Measurements from ENCODE around the gene RNF32. TPM values are rescaled to one million over a fixed set of nuclear protein-coding genes. Genes with fewer than 3 reads are reported as not detected.

The RNF32 gene
- total RNA-seq, 4 donors from 2014 or later: 0.29 to 1.1 (median 0.83) TPM; not detected in 1

- Histone ChIP-seq H3K4me1 (no peaks in the 10 kb centered on the region), H3K27ac (replicated peaks in 1 of 4) (no peak overlapping the region), H3K27me3 (peaks cover 0 to 48% (median 0%) of the 10 kb centered on the region in 4 donors), H3K4me3 (no peak overlapping the region), H3K9me3 (no peaks in the 10 kb centered on the region), H3K36me3 (no peaks in the 10 kb centered on the region)
- intact Hi-C loops (cut with DNase I): no loop called here
- DNase-seq (ENCODE audit: extremely low spot score): no peak
- 77% methylated on average over 6 of the region's 6 CpGs for WGBS
- TF ChIP-seq POLR2AphosphoS5 (IDR thresholded peaks at IDR 0.05) (no peak), CTCF (IDR thresholded peaks at IDR 0.05) (no peak), POLR2A (IDR thresholded peaks at IDR 0.05; ENCODE audit: low read depth) (no peak), EP300 (IDR thresholded peaks at IDR 0.05) (no peak)
Measured at GRCh38 chr7:156655251-156655650, 14.7 kb downstream of the RNF32 start.

- intact Hi-C loops (cut with DNase I): no loop called here
- no peak for DNase-seq (ENCODE audit: extremely low spot score)
- Histone ChIP-seq H3K4me1 (no peaks in the 10 kb centered on the region), H3K27ac (replicated peaks in 1 of 4) (no peak overlapping the region), H3K9me3 (no peaks in the 10 kb centered on the region), H3K4me3 (no peak overlapping the region), H3K27me3 (peaks cover 0 to 41% (median 0%) of the 10 kb centered on the region in 4 donors), H3K36me3 (no peaks in the 10 kb centered on the region)
- TF ChIP-seq POLR2A (IDR thresholded peaks at IDR 0.05; ENCODE audit: low read depth) (no peak), EP300 (IDR thresholded peaks at IDR 0.05) (no peak), POLR2AphosphoS5 (IDR thresholded peaks at IDR 0.05) (no peak), CTCF (IDR thresholded peaks at IDR 0.05) (no peak)
- WGBS: 86% methylated on average over 4 of the region's 4 CpGs
Measured at GRCh38 chr7:156655983-156656382, 15.4 kb downstream of the RNF32 start.

GRCh38 chr7:156656598-156656997 is 16.0 kb downstream of the RNF32 start:
- no peaks in the 10 kb centered on the region for H3K9me3 ChIP-seq
- peaks cover 0 to 36% (median 0%) of the 10 kb centered on the region in 4 donors for H3K27me3 ChIP-seq
- no peak for DNase-seq (ENCODE audit: extremely low spot score)
- no peaks in the 10 kb centered on the region for H3K36me3 ChIP-seq
- no peak overlapping the region for H3K4me3 ChIP-seq
- H3K27ac ChIP-seq (replicated peaks in 1 of 4): no peak overlapping the region
- intact Hi-C loops (cut with DNase I): no loop called here
- H3K4me1 ChIP-seq: no peaks in the 10 kb centered on the region
- 57% methylated on average over 7 of the region's 7 CpGs for WGBS
- no peak for TF ChIP-seq CTCF (IDR thresholded peaks at IDR 0.05)
- TF ChIP-seq POLR2A (IDR thresholded peaks at IDR 0.05; ENCODE audit: low read depth): no peak
- no peak for TF ChIP-seq POLR2AphosphoS5 (IDR thresholded peaks at IDR 0.05)
- TF ChIP-seq EP300 (IDR thresholded peaks at IDR 0.05): no peak

- no peak overlapping the region for H3K27ac ChIP-seq (replicated peaks in 1 of 4)
- no peak for DNase-seq (ENCODE audit: extremely low spot score)
- H3K9me3 ChIP-seq: no peaks in the 10 kb centered on the region
- no peaks in the 10 kb centered on the region for H3K4me1 ChIP-seq
- no peak overlapping the region for H3K4me3 ChIP-seq
- H3K27me3 ChIP-seq: peaks cover 0 to 25% (median 0%) of the 10 kb centered on the region in 4 donors
- intact Hi-C loops (cut with DNase I): no loop called here
- 85% methylated on average over 4 of the region's 4 CpGs for WGBS
- H3K36me3 ChIP-seq: no peaks in the 10 kb centered on the region
- no peak for TF ChIP-seq EP300 (IDR thresholded peaks at IDR 0.05)
- TF ChIP-seq POLR2AphosphoS5 (IDR thresholded peaks at IDR 0.05): no peak
- no peak for TF ChIP-seq POLR2A (IDR thresholded peaks at IDR 0.05; ENCODE audit: low read depth)
- TF ChIP-seq CTCF (IDR thresholded peaks at IDR 0.05): no peak
Measured at GRCh38 chr7:156657681-156658080, 17.1 kb downstream of the RNF32 start.

GRCh38 chr7:156659203-156659602 is 18.6 kb downstream of the RNF32 start:
- Histone ChIP-seq H3K4me3 (no peak overlapping the region), H3K27ac (replicated peaks in 1 of 4) (no peak overlapping the region), H3K27me3 (peaks cover 0 to 13% (median 0%) of the 10 kb centered on the region in 4 donors), H3K9me3 (no peaks in the 10 kb centered on the region), H3K4me1 (no peaks in the 10 kb centered on the region), H3K36me3 (no peaks in the 10 kb centered on the region)
- no peak for DNase-seq (ENCODE audit: extremely low spot score)
- intact Hi-C loops (cut with DNase I): no loop called here
- TF ChIP-seq POLR2AphosphoS5 (IDR thresholded peaks at IDR 0.05) (no peak), CTCF (IDR thresholded peaks at IDR 0.05) (no peak), POLR2A (IDR thresholded peaks at IDR 0.05; ENCODE audit: low read depth) (no peak), EP300 (IDR thresholded peaks at IDR 0.05) (no peak)
- 83% methylated on average over 6 of the region's 6 CpGs for WGBS
